Skeletal muscle satellite cell (primary cell): Measurements from ENCODE around the gene C2orf76.

ENCODE experiments used
- H3K27me3 ChIP-seq: 2 replicates; pipeline ENCODE4 v1.7.0; 2013; ENCODE audit warnings: low read length; ENCODE audit not compliant: control insufficient read depth, insufficient read depth
- H3K36me3 ChIP-seq: 2 replicates; pipeline ENCODE4 v1.7.0; 2013; ENCODE audit warnings: mild to moderate bottlenecking, control low read depth, low read length; ENCODE audit not compliant: insufficient read depth
- H3K4me1 ChIP-seq: 2 replicates; pipeline ENCODE4 v1.7.0; 2013; ENCODE audit warnings: low read length; ENCODE audit not compliant: control insufficient read depth, insufficient read depth
- H3K4me2 ChIP-seq: 2 replicates; pipeline ENCODE4 v1.7.0; 2013; ENCODE audit warnings: mild to moderate bottlenecking, low read length
- H3K4me3 ChIP-seq: 2 replicates; pipeline ENCODE4 v1.7.0; 2013; ENCODE audit warnings: low read length
- H3K9ac ChIP-seq: 2 replicates; pipeline ENCODE4 v1.7.0; 2013; ENCODE audit warnings: mild to moderate bottlenecking, low read depth, low read length, moderate library complexity
- H3K9me3 ChIP-seq: replicated peaks from 2 replicates; pipeline ENCODE4 v1.7.0; 2013; ENCODE audit warnings: mild to moderate bottlenecking, control low read depth, low read length

C2orf76 gene

GRCh38 chr2:119290859-119291587 lies 75.6 kb downstream of the C2orf76 start:
- no peaks in the 10 kb centered on the region for H3K4me1 ChIP-seq
- no peaks in the 10 kb centered on the region for H3K9me3 ChIP-seq
- H3K4me2 ChIP-seq, result no peak overlapping the region
- no peak overlapping the region for H3K4me3 ChIP-seq
- no peaks in the 10 kb centered on the region for H3K36me3 ChIP-seq
- no peak overlapping the region for H3K9ac ChIP-seq
- H3K27me3 ChIP-seq, result no peaks in the 10 kb centered on the region

- Histone ChIP-seq H3K4me3 (no peak overlapping the region), H3K36me3 (no peaks in the 10 kb centered on the region), H3K4me1 (peaks cover under 1% of the 10 kb centered on the region), H3K27me3 (no peaks in the 10 kb centered on the region), H3K9ac (no peak overlapping the region), H3K4me2 (no peak overlapping the region), H3K9me3 (no peaks in the 10 kb centered on the region)
Measured at GRCh38 chr2:119289642-119290041, 77.0 kb downstream of the C2orf76 start.

- no peaks in the 10 kb centered on the region for H3K27me3 ChIP-seq
- H3K4me1 ChIP-seq, result peaks cover 6% of the 10 kb centered on the region
- no peak overlapping the region for H3K9ac ChIP-seq
- no peak overlapping the region for H3K4me2 ChIP-seq
- no peaks in the 10 kb centered on the region for H3K36me3 ChIP-seq
- no peaks in the 10 kb centered on the region for H3K9me3 ChIP-seq
- H3K4me3 ChIP-seq, result no peak overlapping the region
Measured at GRCh38 chr2:119289093-119289492, 77.5 kb downstream of the C2orf76 start.

- Histone ChIP-seq H3K4me1 (peaks cover 11% of the 10 kb centered on the region), H3K9me3 (no peaks in the 10 kb centered on the region), H3K4me3 (no peak overlapping the region), H3K4me2 (no peak overlapping the region), H3K9ac (no peak overlapping the region), H3K36me3 (no peaks in the 10 kb centered on the region), H3K27me3 (no peaks in the 10 kb centered on the region)
Measured at GRCh38 chr2:119288576-119288975, 78.1 kb downstream of the C2orf76 start.

- peaks cover 20% of the 10 kb centered on the region for H3K4me1 ChIP-seq
- no peaks in the 10 kb centered on the region for H3K36me3 ChIP-seq
- H3K27me3 ChIP-seq, result no peaks in the 10 kb centered on the region
- H3K9me3 ChIP-seq, result no peaks in the 10 kb centered on the region
- no peak overlapping the region for H3K4me3 ChIP-seq
- no peak overlapping the region for H3K4me2 ChIP-seq
- H3K9ac ChIP-seq, result no peak overlapping the region
Measured at GRCh38 chr2:119286661-119287060, 80.0 kb downstream of the C2orf76 start.

DNA sequence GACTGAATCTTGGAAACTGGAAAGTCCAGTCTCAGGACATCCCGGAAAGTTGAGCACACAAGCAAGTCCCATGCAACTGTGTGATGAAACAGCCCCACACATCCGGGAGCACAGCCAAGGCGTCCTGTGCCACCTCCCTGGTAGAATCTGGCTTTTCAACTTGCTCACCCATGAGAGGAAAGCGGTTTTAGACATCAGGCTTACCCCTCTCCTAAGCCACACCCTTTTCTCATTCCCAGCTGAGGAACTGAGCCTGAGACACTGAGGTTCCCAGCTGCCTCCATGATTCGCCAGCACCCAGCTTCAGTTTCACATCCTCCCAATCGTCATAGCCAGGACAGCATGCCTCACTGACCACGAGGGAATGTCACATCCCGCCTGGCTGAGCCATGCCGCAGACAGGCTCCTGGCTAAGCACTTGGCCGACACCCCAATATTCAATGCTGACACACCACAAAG lies 82.7 kb downstream of the C2orf76 start:
- peaks cover 20% of the 10 kb centered on the region for H3K4me1 ChIP-seq
- peak overlapping the region; percentile 59 for H3K4me2 ChIP-seq
- H3K27me3 ChIP-seq, result no peaks in the 10 kb centered on the region
- no peaks in the 10 kb centered on the region for H3K36me3 ChIP-seq
- H3K4me3 ChIP-seq, result peak overlapping the region; percentile 3
- H3K9me3 ChIP-seq, result no peaks in the 10 kb centered on the region
- no peak overlapping the region for H3K9ac ChIP-seq

- H3K36me3 ChIP-seq, result no peaks in the 10 kb centered on the region
- no peaks in the 10 kb centered on the region for H3K27me3 ChIP-seq
- no peaks in the 10 kb centered on the region for H3K9me3 ChIP-seq
- no peak overlapping the region for H3K4me3 ChIP-seq
- H3K9ac ChIP-seq, result no peak overlapping the region
- peaks cover 20% of the 10 kb centered on the region for H3K4me1 ChIP-seq
- peak overlapping the region; percentile 18 for H3K4me2 ChIP-seq
Measured at GRCh38 chr2:119282996-119283511, 83.6 kb downstream of the C2orf76 start.

GRCh38 chr2:119282146-119282995 lies 84.3 kb downstream of the C2orf76 start:
- H3K27me3 ChIP-seq, result no peaks in the 10 kb centered on the region
- no peak overlapping the region for H3K4me3 ChIP-seq
- peaks cover 20% of the 10 kb centered on the region for H3K4me1 ChIP-seq
- H3K4me2 ChIP-seq, result no peak overlapping the region
- no peaks in the 10 kb centered on the region for H3K36me3 ChIP-seq
- H3K9ac ChIP-seq, result no peak overlapping the region
- no peaks in the 10 kb centered on the region for H3K9me3 ChIP-seq

DNA sequence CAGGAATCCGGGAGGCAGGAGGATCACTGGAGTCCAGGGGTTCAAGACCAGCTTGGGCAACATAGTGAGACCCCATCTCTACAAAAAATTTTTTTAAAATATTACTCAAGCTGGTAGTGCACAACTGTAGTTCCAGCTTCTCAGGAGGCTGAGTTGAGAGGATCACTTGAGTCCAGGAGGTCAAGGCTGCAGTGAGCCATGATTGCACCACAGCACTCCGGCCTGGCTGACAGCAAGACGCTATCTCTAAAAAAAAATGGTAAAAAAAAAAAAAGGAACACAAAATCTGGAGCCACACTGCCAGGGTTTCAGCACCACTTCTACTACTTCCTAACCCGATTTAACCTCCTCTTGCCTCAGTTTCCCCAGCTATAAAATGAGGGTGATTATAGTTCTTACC lies 86.0 kb downstream of the C2orf76 start:
- Histone ChIP-seq H3K4me3 (no peak overlapping the region), H3K36me3 (no peaks in the 10 kb centered on the region), H3K27me3 (no peaks in the 10 kb centered on the region), H3K4me1 (peaks cover 20% of the 10 kb centered on the region), H3K4me2 (no peak overlapping the region), H3K9ac (no peak overlapping the region), H3K9me3 (no peaks in the 10 kb centered on the region)

DNA sequence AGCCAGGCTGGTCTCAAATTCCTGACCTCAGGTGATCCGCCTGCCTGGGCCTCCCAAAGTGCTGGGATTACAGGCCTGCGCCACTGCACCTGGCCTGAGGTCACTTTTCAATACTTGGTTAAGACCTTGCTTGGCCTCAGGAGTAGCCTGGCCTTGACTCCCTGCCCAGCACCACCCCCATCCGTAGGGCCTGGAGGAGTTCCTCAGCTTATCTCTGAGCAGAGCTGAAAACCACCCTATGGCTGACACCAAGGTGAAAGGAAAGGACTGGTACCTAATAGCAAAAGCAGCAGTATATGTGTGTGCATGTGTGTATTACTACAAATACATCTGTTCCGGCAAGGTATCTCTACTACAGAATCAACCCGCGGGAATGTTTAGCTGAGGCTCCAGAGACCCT lies 87.0 kb downstream of the C2orf76 start:
- no peak overlapping the region for H3K9ac ChIP-seq
- no peak overlapping the region for H3K4me3 ChIP-seq
- H3K36me3 ChIP-seq, result no peaks in the 10 kb centered on the region
- H3K9me3 ChIP-seq, result no peaks in the 10 kb centered on the region
- H3K4me2 ChIP-seq, result no peak overlapping the region
- H3K27me3 ChIP-seq, result no peaks in the 10 kb centered on the region
- peaks cover 20% of the 10 kb centered on the region for H3K4me1 ChIP-seq

GRCh38 chr2:119278946-119279345 lies 87.7 kb downstream of the C2orf76 start:
- Histone ChIP-seq H3K9me3 (no peaks in the 10 kb centered on the region), H3K4me2 (no peak overlapping the region), H3K27me3 (no peaks in the 10 kb centered on the region), H3K4me3 (no peak overlapping the region), H3K9ac (no peak overlapping the region), H3K4me1 (peaks cover 12% of the 10 kb centered on the region), H3K36me3 (no peaks in the 10 kb centered on the region)
